ENCODE data around the gene BMPR1B.
A peak's percentile ranks its signal among the peaks of the same experiment; 100 is the strongest.

BMPR1B gene

DNA sequence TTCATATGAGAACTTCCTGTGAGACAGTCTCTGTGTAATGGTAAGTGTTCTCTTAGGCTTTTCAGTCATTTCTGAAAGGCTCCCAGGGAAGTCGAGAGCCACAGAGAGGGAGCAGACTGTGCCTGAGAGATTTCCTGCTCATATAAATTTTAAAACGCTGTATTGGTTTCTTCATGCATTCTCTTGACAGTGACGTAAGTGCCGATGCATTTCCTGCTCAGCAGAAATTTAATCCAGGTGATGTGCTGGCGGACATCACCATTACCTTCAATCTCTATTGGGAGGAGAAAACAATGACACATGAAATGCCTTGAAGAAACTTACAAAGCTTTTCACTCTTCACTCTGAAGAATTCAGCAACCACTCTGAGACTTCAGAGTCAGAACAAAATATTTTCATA, 383.6 kb downstream of the BMPR1B start:
- ATAC-seq (ENCODE audit: insufficient read depth, low read depth) = no peak
- H2AFZ ChIP-seq (ENCODE audit: low read depth, low read length) = no peak overlapping the region

GRCh38 chr4:95142932-95143331, 385.2 kb downstream of the BMPR1B start:
- ATAC-seq (ENCODE audit: insufficient read depth, low read depth) = peak; percentile 62; the same call in 2 of the 3 replicates
- Histone ChIP-seq H3K36me3 (ENCODE audit: insufficient read depth, low read length) (peaks cover 61% of the 10 kb centered on the region), H3K79me2 (ENCODE audit: insufficient read depth, low read length) (no peaks in the 10 kb centered on the region), H3K27me3 (ENCODE audit: insufficient read depth, low read length, poor library complexity) (no peaks in the 10 kb centered on the region), H3K4me3 (ENCODE audit: low read depth in 1 of 2, low read length in 2 of 2) (no peak overlapping the region), H3K4me1 (ENCODE audit: insufficient read depth, low read length) (no peaks in the 10 kb centered on the region), H3K27ac (ENCODE audit: low read length) (no peak overlapping the region), H2AFZ (ENCODE audit: low read depth, low read length) (no peak overlapping the region), H3K4me2 (ENCODE audit: insufficient read depth, low read length) (no peak overlapping the region), H4K20me1 (ENCODE audit: insufficient read depth, low read length) (no peaks in the 10 kb centered on the region), H3K9me3 (ENCODE audit: insufficient read depth, low read length, severe bottlenecking) (peaks cover 3% of the 10 kb centered on the region), H3K9ac (ENCODE audit: low read depth, low read length) (no peak overlapping the region)
- TF ChIP-seq CTCF (IDR thresholded peaks at IDR 0.05; ENCODE audit: borderline replicate concordance, extremely low read depth, low read length, poor library complexity, severe bottlenecking) (peak; percentile 7), EZH2 (IDR thresholded peaks at IDR 0.05; ENCODE audit: borderline replicate concordance, low read depth, low read length, severe bottlenecking) (no peak)
- DNase-seq = no peak

More for the DNA sequence above, 383.6 kb downstream of the BMPR1B start:
- DNase-seq = no peak
- no peak overlapping the region for H3K9ac ChIP-seq (ENCODE audit: low read depth, low read length)
- TF ChIP-seq CTCF (IDR thresholded peaks at IDR 0.05; ENCODE audit: borderline replicate concordance, extremely low read depth, low read length, poor library complexity, severe bottlenecking) = no peak
- no peak for TF ChIP-seq EZH2 (IDR thresholded peaks at IDR 0.05; ENCODE audit: borderline replicate concordance, low read depth, low read length, severe bottlenecking)
- H4K20me1 ChIP-seq (ENCODE audit: insufficient read depth, low read length) = no peaks in the 10 kb centered on the region
- no peak overlapping the region for H3K4me3 ChIP-seq (ENCODE audit: low read depth in 1 of 2, low read length in 2 of 2)
- no peaks in the 10 kb centered on the region for H3K4me1 ChIP-seq (ENCODE audit: insufficient read depth, low read length)
- no peaks in the 10 kb centered on the region for H3K79me2 ChIP-seq (ENCODE audit: insufficient read depth, low read length)
- peaks cover 3% of the 10 kb centered on the region for H3K9me3 ChIP-seq (ENCODE audit: insufficient read depth, low read length, severe bottlenecking)
- H3K4me2 ChIP-seq (ENCODE audit: insufficient read depth, low read length) = no peak overlapping the region
- H3K27me3 ChIP-seq (ENCODE audit: insufficient read depth, low read length, poor library complexity) = no peaks in the 10 kb centered on the region
- peaks cover 58% of the 10 kb centered on the region for H3K36me3 ChIP-seq (ENCODE audit: insufficient read depth, low read length)
- H3K27ac ChIP-seq (ENCODE audit: low read length) = no peak overlapping the region

GRCh38 chr4:95151255-95151654, 393.5 kb downstream of the BMPR1B start:
- Histone ChIP-seq H3K4me3 (ENCODE audit: low read depth in 1 of 2, low read length in 2 of 2) (no peak overlapping the region), H2AFZ (ENCODE audit: low read depth, low read length) (no peak overlapping the region), H4K20me1 (ENCODE audit: insufficient read depth, low read length) (no peaks in the 10 kb centered on the region), H3K27me3 (ENCODE audit: insufficient read depth, low read length, poor library complexity) (no peaks in the 10 kb centered on the region), H3K9me3 (ENCODE audit: insufficient read depth, low read length, severe bottlenecking) (no peaks in the 10 kb centered on the region), H3K4me2 (ENCODE audit: insufficient read depth, low read length) (no peak overlapping the region), H3K36me3 (ENCODE audit: insufficient read depth, low read length) (peaks cover 66% of the 10 kb centered on the region), H3K9ac (ENCODE audit: low read depth, low read length) (no peak overlapping the region), H3K4me1 (ENCODE audit: insufficient read depth, low read length) (peaks cover 40% of the 10 kb centered on the region), H3K79me2 (ENCODE audit: insufficient read depth, low read length) (no peaks in the 10 kb centered on the region), H3K27ac (ENCODE audit: low read length) (no peak overlapping the region)
- DNase-seq (no peak), ATAC-seq (ENCODE audit: insufficient read depth, low read depth) (no peak)
- TF ChIP-seq CTCF (IDR thresholded peaks at IDR 0.05; ENCODE audit: borderline replicate concordance, extremely low read depth, low read length, poor library complexity, severe bottlenecking) (no peak), EZH2 (IDR thresholded peaks at IDR 0.05; ENCODE audit: borderline replicate concordance, low read depth, low read length, severe bottlenecking) (no peak)

DNA sequence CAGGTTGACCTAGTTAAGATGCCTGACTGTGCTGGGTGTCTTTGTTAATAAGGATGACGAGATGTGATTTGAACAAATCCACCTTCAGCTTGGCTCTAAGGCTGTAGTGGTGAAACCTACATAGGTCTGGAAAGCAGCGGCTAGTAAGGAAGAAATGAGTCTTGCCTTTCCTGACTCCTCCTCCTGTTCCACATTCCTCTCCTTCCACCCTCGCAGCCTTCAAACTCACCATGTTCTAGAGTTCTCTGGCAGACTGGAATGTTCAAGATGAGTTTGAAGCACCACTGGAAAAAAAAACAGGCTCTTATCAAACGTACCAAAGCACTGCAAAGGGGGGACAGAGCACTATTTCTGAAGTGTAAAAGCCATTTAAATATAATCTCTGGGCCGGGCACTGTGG, 395.4 kb downstream of the BMPR1B start:
- DNase-seq (no peak), ATAC-seq (ENCODE audit: insufficient read depth, low read depth) (no peak)
- no peak overlapping the region for H3K4me2 ChIP-seq (ENCODE audit: insufficient read depth, low read length)
- H4K20me1 ChIP-seq (ENCODE audit: insufficient read depth, low read length) = no peaks in the 10 kb centered on the region
- H3K4me3 ChIP-seq (ENCODE audit: low read depth in 1 of 2, low read length in 2 of 2) = no peak overlapping the region
- peaks cover 67% of the 10 kb centered on the region for H3K36me3 ChIP-seq (ENCODE audit: insufficient read depth, low read length)
- H3K79me2 ChIP-seq (ENCODE audit: insufficient read depth, low read length) = no peaks in the 10 kb centered on the region
- H3K9ac ChIP-seq (ENCODE audit: low read depth, low read length) = no peak overlapping the region
- H3K27me3 ChIP-seq (ENCODE audit: insufficient read depth, low read length, poor library complexity) = no peaks in the 10 kb centered on the region
- H2AFZ ChIP-seq (ENCODE audit: low read depth, low read length) = no peak overlapping the region
- no peaks in the 10 kb centered on the region for H3K9me3 ChIP-seq (ENCODE audit: insufficient read depth, low read length, severe bottlenecking)
- peak overlapping the region; percentile 43; the same call in 1 of the 2 replicates for H3K27ac ChIP-seq (ENCODE audit: low read length)
- H3K4me1 ChIP-seq (ENCODE audit: insufficient read depth, low read length) = peaks cover 59% of the 10 kb centered on the region
- TF ChIP-seq CTCF (IDR thresholded peaks at IDR 0.05; ENCODE audit: borderline replicate concordance, extremely low read depth, low read length, poor library complexity, severe bottlenecking) (no peak), EZH2 (IDR thresholded peaks at IDR 0.05; ENCODE audit: borderline replicate concordance, low read depth, low read length, severe bottlenecking) (no peak)

Measured in DND-41 (cell line).